ENCODE measurements around the gene AP2A1.
A peak's percentile ranks its signal among the peaks of the same experiment; 100 is the strongest.

The AP2A1 gene

GRCh38 chr19:49840736-49841249 is 74.0 kb downstream of the AP2A1 start:
- Histone ChIP-seq H3K9me3 (no peaks in the 10 kb centered on the region), H3K4me2 (no peak overlapping the region), H3K36me3 (peaks cover 57% of the 10 kb centered on the region), H3K9ac (no peak overlapping the region), H3K27me3 (no peaks in the 10 kb centered on the region; the same call in 1 of the 2 replicates), H4K20me1 (peaks cover 46% of the 10 kb centered on the region; the same call in 1 of the 2 replicates), H3K4me3 (no peak overlapping the region), H3K27ac (no peak overlapping the region), H3K4me1 (peaks cover 29% of the 10 kb centered on the region)
- TF ChIP-seq Cebpa-rat (IDR thresholded peaks at IDR 0.05), result no peak

GRCh38 chr19:49843265-49843664 is 76.5 kb downstream of the AP2A1 start:
- Histone ChIP-seq H4K20me1 (peaks cover 30% of the 10 kb centered on the region; the same call in 1 of the 2 replicates), H3K9ac (no peak overlapping the region), H3K9me3 (no peaks in the 10 kb centered on the region), H3K27me3 (no peaks in the 10 kb centered on the region; the same call in 1 of the 2 replicates), H3K4me1 (peaks cover 29% of the 10 kb centered on the region), H3K4me3 (no peak overlapping the region), H3K4me2 (peak overlapping the region; percentile 63), H3K36me3 (peaks cover 32% of the 10 kb centered on the region), H3K27ac (no peak overlapping the region)
- TF ChIP-seq Cebpa-rat (IDR thresholded peaks at IDR 0.05), result no peak

DNA sequence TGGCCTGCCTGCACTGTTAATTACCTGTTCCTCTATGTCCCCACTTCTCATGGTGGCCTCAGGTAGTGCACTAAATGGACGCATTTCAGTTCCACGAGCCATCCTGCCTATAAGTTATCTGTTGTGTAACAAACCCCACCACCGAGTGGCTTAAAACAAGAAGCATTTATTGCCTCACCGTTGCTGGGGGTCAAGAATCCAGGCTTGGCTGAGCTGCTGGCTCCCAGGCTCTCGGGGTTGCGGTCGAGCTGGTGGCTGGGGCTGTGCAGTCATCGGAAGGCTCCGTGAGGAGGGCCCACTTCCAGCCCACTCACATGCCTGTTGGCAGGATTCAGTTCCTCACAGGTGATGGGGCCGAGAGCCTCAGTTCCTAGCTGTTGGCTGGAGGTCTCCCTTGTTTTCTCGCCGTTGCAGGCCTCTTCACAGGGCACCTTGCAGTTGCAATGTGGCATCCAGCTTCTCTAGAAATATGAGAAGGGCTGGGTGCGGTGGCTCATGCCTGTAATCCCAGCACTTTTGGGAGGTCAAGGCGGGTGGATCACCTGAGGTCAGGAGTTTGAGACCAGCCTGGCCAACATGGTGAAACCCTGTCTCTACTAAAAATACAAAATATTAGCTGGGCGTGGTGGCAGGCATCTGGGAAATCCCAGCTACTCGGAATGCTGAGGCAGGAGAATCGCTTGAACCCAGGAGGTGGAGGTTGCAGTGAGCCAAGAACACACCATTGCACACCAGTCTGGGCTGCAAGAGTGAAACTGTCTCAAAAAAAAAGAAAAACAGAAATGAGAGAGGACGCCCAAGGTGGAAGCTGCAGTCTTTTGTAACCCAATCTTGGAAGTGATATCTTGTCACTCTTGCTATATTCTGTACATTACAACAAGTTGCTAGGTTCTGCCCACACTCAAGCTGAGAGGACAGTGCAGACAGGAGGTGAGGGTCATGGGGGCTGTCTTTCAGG is 77.6 kb downstream of the AP2A1 start:
- no peak for TF ChIP-seq Cebpa-rat (IDR thresholded peaks at IDR 0.05)
- no peak overlapping the region for H3K27ac ChIP-seq
- H3K4me1 ChIP-seq, result peaks cover 35% of the 10 kb centered on the region
- peak overlapping the region; percentile 63 for H3K4me2 ChIP-seq
- H3K27me3 ChIP-seq, result no peaks in the 10 kb centered on the region; the same call in 1 of the 2 replicates
- H3K36me3 ChIP-seq, result peaks cover 25% of the 10 kb centered on the region
- peaks cover 24% of the 10 kb centered on the region; the same call in 1 of the 2 replicates for H4K20me1 ChIP-seq
- no peak overlapping the region for H3K9ac ChIP-seq
- H3K4me3 ChIP-seq, result no peak overlapping the region
- peaks cover 6% of the 10 kb centered on the region; the same call in 1 of the 2 replicates for H3K9me3 ChIP-seq

- no peak overlapping the region for H3K9ac ChIP-seq
These were observed 78.6 kb downstream of the AP2A1 start for GRCh38 chr19:49845414-49845813.

GRCh38 chr19:49846408-49846807 is 79.6 kb downstream of the AP2A1 start:
- no peaks in the 10 kb centered on the region for H3K27me3 ChIP-seq
- no peak for TF ChIP-seq Cebpa-rat (IDR thresholded peaks at IDR 0.05)
- H3K4me2 ChIP-seq, result no peak overlapping the region
- H3K27ac ChIP-seq, result no peak overlapping the region
- H3K36me3 ChIP-seq, result peaks cover 6% of the 10 kb centered on the region; the same call in 1 of the 2 replicates
- peaks cover 8% of the 10 kb centered on the region; the same call in 1 of the 2 replicates for H3K9me3 ChIP-seq
- peaks cover 42% of the 10 kb centered on the region for H3K4me1 ChIP-seq
- H4K20me1 ChIP-seq, result peaks cover 24% of the 10 kb centered on the region; the same call in 1 of the 2 replicates
- H3K9ac ChIP-seq, result no peak overlapping the region
- no peak overlapping the region for H3K4me3 ChIP-seq

More at GRCh38 chr19:49845414-49845813, 78.6 kb downstream of the AP2A1 start:
- Histone ChIP-seq H3K4me3 (no peak overlapping the region), H3K4me2 (no peak overlapping the region), H3K27ac (no peak overlapping the region), H4K20me1 (peaks cover 24% of the 10 kb centered on the region; the same call in 1 of the 2 replicates), H3K36me3 (peaks cover 16% of the 10 kb centered on the region), H3K9me3 (peaks cover 8% of the 10 kb centered on the region; the same call in 1 of the 2 replicates), H3K27me3 (no peaks in the 10 kb centered on the region), H3K4me1 (peaks cover 42% of the 10 kb centered on the region)
- no peak for TF ChIP-seq Cebpa-rat (IDR thresholded peaks at IDR 0.05)

GRCh38 chr19:49847731-49848696 is 81.2 kb downstream of the AP2A1 start:
- Histone ChIP-seq H3K27me3 (no peaks in the 10 kb centered on the region), H3K9ac (no peak overlapping the region), H4K20me1 (peaks cover 27% of the 10 kb centered on the region), H3K4me2 (no peak overlapping the region), H3K36me3 (0 out of 2 replicates have a peak, but pooled peaks cover 6% of the 10 kb centered on the region), H3K9me3 (peaks cover 8% of the 10 kb centered on the region; the same call in 1 of the 2 replicates), H3K4me3 (no peak overlapping the region), H3K4me1 (peaks cover 45% of the 10 kb centered on the region), H3K27ac (no peak overlapping the region)
- TF ChIP-seq Cebpa-rat (IDR thresholded peaks at IDR 0.05), result no peak

GRCh38 chr19:49848938-49849337 is 82.1 kb downstream of the AP2A1 start:
- Histone ChIP-seq H4K20me1 (peaks cover 28% of the 10 kb centered on the region), H3K27me3 (no peaks in the 10 kb centered on the region), H3K9me3 (peaks cover 8% of the 10 kb centered on the region; the same call in 1 of the 2 replicates), H3K36me3 (peaks cover 7% of the 10 kb centered on the region; the same call in 1 of the 2 replicates), H3K9ac (no peak overlapping the region), H3K4me1 (peaks cover 45% of the 10 kb centered on the region), H3K4me2 (no peak overlapping the region), H3K4me3 (no peak overlapping the region), H3K27ac (no peak overlapping the region)
- TF ChIP-seq Cebpa-rat (IDR thresholded peaks at IDR 0.05), result no peak

DNA sequence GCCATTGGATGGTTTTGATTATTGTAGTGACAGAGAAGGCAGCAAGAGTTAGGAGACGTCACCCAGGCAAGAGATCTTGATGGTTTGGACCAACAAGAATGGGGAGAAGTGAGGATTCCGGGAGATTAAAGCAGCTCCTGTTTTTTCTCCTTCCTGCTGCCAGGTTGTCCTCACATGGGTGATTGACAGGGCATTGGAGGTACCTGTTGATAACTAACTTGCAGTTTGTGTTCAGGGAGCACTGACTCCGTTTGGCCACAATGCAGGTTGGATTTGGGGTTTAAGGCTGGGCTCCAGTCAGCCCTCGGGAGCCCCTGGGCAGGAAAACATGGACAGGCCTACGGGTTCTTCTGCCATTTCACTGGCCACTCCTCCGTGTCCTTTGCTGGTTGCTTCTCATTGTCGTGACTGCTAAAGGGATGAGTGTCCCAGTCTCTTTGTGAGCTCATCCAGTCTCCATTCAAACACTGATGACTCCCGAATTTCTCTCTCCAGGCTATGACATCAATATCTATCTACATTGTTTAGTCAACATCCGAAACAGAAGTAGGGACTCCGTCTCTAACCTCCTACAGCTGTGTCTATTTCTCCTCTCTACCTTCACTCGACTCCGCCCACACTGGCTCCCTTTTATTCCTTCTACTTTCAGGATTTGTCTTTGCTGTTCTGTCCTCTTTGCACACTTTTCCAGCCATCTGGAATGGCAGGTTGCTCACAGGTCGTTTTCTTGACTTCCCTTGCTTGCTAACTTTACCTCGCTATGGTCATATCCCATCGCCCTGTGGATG is 82.8 kb downstream of the AP2A1 start:
- no peak for TF ChIP-seq Cebpa-rat (IDR thresholded peaks at IDR 0.05)
- Histone ChIP-seq H4K20me1 (peaks cover 30% of the 10 kb centered on the region), H3K27ac (no peak overlapping the region), H3K4me3 (0 out of 2 replicates have a peak overlapping the region, but pooled peaks have one; percentile 94), H3K27me3 (no peaks in the 10 kb centered on the region), H3K4me2 (peak overlapping the region; percentile 88), H3K36me3 (peaks cover 14% of the 10 kb centered on the region), H3K4me1 (peaks cover 45% of the 10 kb centered on the region), H3K9ac (peak overlapping the region; percentile 95; the same call in 1 of the 2 replicates), H3K9me3 (peaks cover 8% of the 10 kb centered on the region; the same call in 1 of the 2 replicates)

Data from BLaER1 (cell line).